ENCODE results near the gene RPL29.

DNA sequence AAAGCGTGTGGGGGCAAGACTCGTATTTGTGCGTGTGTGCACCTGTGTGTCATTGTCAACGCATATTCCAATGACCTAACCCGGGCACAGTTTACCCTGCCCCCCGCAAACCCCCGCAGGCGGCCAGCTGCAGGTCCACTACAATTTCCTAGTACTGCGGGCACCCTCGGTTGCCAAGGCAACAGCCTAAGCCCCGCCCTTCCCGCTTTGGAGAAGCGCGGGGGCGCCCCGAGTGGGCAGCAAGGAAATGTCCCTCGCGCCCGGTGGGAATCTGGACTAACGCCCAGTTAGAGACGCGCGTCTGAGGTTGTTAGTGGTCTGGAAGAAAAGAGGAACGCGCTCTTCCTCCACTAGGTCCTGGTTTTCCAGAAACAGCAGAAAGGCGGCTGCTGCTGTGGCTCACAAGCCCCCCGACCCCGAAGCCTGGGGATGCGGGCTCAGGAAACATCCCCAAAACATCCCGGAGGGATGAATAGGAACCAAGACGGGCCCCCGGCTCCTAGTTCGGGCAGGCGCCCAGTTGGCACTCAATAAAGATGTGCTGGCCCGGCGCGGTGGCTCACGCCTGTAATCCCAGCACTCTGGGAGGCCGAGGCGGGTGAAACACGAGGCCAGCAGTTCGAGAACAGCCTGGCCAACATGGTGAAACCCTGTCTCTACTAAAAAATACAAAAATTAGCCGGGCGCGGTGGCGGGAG is 19.7 kb downstream of the RPL29 start:
- TF ChIP-seq, protein P1, sequence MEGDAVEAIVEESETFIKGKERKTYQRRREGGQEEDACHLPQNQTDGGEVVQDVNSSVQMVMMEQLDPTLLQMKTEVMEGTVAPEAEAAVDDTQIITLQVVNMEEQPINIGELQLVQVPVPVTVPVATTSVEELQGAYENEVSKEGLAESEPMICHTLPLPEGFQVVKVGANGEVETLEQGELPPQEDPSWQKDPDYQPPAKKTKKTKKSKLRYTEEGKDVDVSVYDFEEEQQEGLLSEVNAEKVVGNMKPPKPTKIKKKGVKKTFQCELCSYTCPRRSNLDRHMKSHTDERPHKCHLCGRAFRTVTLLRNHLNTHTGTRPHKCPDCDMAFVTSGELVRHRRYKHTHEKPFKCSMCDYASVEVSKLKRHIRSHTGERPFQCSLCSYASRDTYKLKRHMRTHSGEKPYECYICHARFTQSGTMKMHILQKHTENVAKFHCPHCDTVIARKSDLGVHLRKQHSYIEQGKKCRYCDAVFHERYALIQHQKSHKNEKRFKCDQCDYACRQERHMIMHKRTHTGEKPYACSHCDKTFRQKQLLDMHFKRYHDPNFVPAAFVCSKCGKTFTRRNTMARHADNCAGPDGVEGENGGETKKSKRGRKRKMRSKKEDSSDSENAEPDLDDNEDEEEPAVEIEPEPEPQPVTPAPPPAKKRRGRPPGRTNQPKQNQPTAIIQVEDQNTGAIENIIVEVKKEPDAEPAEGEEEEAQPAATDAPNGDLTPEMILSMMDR (conservative IDR thresholded peaks at IDR 0.05 in 1 of 2, IDR thresholded peaks at IDR 0.05 in 1 of 2; ENCODE audit: extremely low read depth in 1 of 2, insufficient read depth in 1 of 2, low read depth in 1 of 2, low read length in 2 of 2): no peak
- no peak for TF ChIP-seq EZH2 (IDR thresholded peaks at IDR 0.05; ENCODE audit: borderline replicate concordance, low read length)
